ENCODE results near the gene MRPL33. TPM values are rescaled to one million over a fixed set of nuclear protein-coding genes. Genes with fewer than 3 reads are reported as not detected.

Gene MRPL33
- total and polyA plus RNA-seq, 2 of the 13 experiments (the other 11 are each of a cell fraction or from before 2014, with no cell fraction given): 69.7 to 218 TPM

DNA sequence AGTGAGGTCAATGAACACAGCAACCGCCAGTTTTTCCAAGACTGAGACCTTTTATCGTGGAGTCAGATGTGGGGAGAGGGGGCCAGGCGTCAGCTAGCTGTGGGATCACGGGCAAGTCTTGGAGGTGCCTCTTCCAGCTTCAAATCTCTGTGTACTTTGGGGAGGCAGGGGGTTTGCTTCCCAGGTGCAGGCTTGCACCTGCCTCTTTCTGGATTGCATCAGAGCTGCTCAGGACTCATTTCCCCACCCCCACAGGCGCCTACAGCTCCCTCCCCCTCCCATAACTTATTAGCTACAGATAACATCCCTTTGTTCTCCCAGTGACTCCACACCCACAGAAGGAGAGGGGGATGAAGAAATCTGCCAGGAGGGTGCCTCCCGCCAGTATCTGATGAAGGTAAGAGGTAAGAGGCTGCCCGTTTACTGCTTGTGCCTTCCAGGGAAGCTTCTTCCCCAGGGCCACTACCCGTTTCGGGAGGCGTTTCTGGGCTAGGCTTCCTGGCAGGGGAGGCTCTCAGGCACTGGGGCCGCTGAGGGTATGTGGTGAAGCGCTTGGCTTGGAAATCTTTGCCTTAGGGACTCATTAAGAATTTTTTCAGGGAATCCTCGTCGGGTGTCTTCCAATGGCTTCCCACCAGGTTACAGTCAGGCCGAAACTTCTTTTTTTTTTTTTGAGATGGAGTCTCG, 18.8 kb upstream of the MRPL33 start (continued):
- TF ChIP-seq SOX13 (IDR thresholded peaks at IDR 0.05) (peak; percentile 88), SOX13 (CRISPR knock-in tag; conservative IDR thresholded peaks at IDR 0.05 in 1 of 2, IDR thresholded peaks at IDR 0.05 in 1 of 2) (peak in 1 of 2 experiments; percentile 90; a peak in 2 of 4 replicates), SNAPC2 (CRISPR knock-in tag; IDR thresholded peaks at IDR 0.05) (no peak; the same call in 1 of the 2 replicates), CHD2 (IDR thresholded peaks at IDR 0.05; ENCODE audit: low read depth, low read length) (peak; percentile 56; the same call in 1 of the 2 replicates), NFIB (CRISPR knock-in tag; IDR thresholded peaks at IDR 0.05; ENCODE audit: borderline replicate concordance) (no peak), NONO (IDR thresholded peaks at IDR 0.05) (no peak), NONO (CRISPR knock-in tag; conservative IDR thresholded peaks at IDR 0.05) (0 out of 2 replicates have a peak, but pooled peaks have one; percentile 54), MAFK (conservative IDR thresholded peaks at IDR 0.05 in 1 of 2, IDR thresholded peaks at IDR 0.05 in 1 of 2; ENCODE audit: low read length in 2 of 2) (no peak), MBNL3 (CRISPR knock-in tag; conservative IDR thresholded peaks at IDR 0.05) (no peak), ZNF335 (CRISPR knock-in tag; IDR thresholded peaks at IDR 0.05) (no peak)
- TF ChIP-seq, protein P1, sequence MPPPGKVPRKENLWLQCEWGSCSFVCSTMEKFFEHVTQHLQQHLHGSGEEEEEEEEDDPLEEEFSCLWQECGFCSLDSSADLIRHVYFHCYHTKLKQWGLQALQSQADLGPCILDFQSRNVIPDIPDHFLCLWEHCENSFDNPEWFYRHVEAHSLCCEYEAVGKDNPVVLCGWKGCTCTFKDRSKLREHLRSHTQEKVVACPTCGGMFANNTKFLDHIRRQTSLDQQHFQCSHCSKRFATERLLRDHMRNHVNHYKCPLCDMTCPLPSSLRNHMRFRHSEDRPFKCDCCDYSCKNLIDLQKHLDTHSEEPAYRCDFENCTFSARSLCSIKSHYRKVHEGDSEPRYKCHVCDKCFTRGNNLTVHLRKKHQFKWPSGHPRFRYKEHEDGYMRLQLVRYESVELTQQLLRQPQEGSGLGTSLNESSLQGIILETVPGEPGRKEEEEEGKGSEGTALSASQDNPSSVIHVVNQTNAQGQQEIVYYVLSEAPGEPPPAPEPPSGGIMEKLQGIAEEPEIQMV (CRISPR knock-in tag; IDR thresholded peaks at IDR 0.05; ENCODE audit: low read depth): 0 out of 2 replicates have a peak, but pooled peaks have one; percentile 70
- TF ChIP-seq, protein P2, sequence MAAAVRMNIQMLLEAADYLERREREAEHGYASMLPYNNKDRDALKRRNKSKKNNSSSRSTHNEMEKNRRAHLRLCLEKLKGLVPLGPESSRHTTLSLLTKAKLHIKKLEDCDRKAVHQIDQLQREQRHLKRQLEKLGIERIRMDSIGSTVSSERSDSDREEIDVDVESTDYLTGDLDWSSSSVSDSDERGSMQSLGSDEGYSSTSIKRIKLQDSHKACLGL (CRISPR knock-in tag; IDR thresholded peaks at IDR 0.05): no peak
- TF ChIP-seq, protein P3, sequence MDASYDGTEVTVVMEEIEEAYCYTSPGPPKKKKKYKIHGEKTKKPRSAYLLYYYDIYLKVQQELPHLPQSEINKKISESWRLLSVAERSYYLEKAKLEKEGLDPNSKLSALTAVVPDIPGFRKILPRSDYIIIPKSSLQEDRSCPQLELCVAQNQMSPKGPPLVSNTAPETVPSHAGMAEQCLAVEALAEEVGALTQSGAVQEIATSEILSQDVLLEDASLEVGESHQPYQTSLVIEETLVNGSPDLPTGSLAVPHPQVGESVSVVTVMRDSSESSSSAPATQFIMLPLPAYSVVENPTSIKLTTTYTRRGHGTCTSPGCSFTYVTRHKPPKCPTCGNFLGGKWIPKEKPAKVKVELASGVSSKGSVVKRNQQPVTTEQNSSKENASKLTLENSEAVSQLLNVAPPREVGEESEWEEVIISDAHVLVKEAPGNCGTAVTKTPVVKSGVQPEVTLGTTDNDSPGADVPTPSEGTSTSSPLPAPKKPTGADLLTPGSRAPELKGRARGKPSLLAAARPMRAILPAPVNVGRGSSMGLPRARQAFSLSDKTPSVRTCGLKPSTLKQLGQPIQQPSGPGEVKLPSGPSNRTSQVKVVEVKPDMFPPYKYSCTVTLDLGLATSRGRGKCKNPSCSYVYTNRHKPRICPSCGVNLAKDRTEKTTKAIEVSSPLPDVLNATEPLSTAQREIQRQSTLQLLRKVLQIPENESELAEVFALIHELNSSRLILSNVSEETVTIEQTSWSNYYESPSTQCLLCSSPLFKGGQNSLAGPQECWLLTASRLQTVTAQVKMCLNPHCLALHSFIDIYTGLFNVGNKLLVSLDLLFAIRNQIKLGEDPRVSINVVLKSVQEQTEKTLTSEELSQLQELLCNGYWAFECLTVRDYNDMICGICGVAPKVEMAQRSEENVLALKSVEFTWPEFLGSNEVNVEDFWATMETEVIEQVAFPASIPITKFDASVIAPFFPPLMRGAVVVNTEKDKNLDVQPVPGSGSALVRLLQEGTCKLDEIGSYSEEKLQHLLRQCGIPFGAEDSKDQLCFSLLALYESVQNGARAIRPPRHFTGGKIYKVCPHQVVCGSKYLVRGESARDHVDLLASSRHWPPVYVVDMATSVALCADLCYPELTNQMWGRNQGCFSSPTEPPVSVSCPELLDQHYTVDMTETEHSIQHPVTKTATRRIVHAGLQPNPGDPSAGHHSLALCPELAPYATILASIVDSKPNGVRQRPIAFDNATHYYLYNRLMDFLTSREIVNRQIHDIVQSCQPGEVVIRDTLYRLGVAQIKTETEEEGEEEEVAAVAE (CRISPR knock-in tag; IDR thresholded peaks at IDR 0.05; ENCODE audit: borderline replicate concordance): 0 out of 2 replicates have a peak, but pooled peaks have one; percentile 59
- TF ChIP-seq, protein P4, sequence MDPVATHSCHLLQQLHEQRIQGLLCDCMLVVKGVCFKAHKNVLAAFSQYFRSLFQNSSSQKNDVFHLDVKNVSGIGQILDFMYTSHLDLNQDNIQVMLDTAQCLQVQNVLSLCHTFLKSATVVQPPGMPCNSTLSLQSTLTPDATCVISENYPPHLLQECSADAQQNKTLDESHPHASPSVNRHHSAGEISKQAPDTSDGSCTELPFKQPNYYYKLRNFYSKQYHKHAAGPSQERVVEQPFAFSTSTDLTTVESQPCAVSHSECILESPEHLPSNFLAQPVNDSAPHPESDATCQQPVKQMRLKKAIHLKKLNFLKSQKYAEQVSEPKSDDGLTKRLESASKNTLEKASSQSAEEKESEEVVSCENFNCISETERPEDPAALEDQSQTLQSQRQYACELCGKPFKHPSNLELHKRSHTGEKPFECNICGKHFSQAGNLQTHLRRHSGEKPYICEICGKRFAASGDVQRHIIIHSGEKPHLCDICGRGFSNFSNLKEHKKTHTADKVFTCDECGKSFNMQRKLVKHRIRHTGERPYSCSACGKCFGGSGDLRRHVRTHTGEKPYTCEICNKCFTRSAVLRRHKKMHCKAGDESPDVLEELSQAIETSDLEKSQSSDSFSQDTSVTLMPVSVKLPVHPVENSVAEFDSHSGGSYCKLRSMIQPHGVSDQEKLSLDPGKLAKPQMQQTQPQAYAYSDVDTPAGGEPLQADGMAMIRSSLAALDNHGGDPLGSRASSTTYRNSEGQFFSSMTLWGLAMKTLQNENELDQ (CRISPR knock-in tag; IDR thresholded peaks at IDR 0.05; ENCODE audit: borderline replicate concordance): no peak
